ENCODE data around the gene VCAN. TPM values are rescaled to one million over a fixed set of nuclear protein-coding genes. Genes with fewer than 3 reads are reported as not detected.

VCAN gene
- total RNA-seq, 4 donors from 2014 or later = 21.2 to 44.1 (median 36.5) TPM

- no peak for DNase-seq (ENCODE audit: low spot score in 2 of 2)
- TF ChIP-seq CTCF (IDR thresholded peaks at IDR 0.05) = no peak
- no peak for TF ChIP-seq POLR2A (IDR thresholded peaks at IDR 0.05)
- H3K4me3 ChIP-seq (ENCODE audit: low read depth, poor library complexity, severe bottlenecking) = no peak overlapping the region
- WGBS, 2 donors = 47 to 50% methylated on average over 3 of the region's 3 CpGs
- intact Hi-C loops (cut with DNase I; ENCODE audit: low total_unique reads) = no loop called here
These were observed 115.6 kb downstream of the VCAN start for GRCh38 chr5:83586874-83587776.

- DNase-seq (ENCODE audit: low spot score in 2 of 2) = no peak
- no peak overlapping the region for H3K4me3 ChIP-seq (ENCODE audit: low read depth, poor library complexity, severe bottlenecking)
- 26 to 37% methylated on average over 1 of the region's 1 CpG for WGBS, 2 donors
- TF ChIP-seq CTCF (IDR thresholded peaks at IDR 0.05) (no peak), POLR2A (IDR thresholded peaks at IDR 0.05) (no peak)
- intact Hi-C loops (cut with DNase I; ENCODE audit: low total_unique reads) = no loop called here
These were observed 118.2 kb downstream of the VCAN start for GRCh38 chr5:83589786-83590185.

GRCh38 chr5:83590966-83591365 is 119.4 kb downstream of the VCAN start:
- TF ChIP-seq POLR2A (IDR thresholded peaks at IDR 0.05) (no peak), CTCF (IDR thresholded peaks at IDR 0.05) (no peak)
- no peak for DNase-seq (ENCODE audit: low spot score in 2 of 2)
- no peak overlapping the region for H3K4me3 ChIP-seq (ENCODE audit: low read depth, poor library complexity, severe bottlenecking)
- WGBS, 2 donors = 60 to 70% methylated on average over 4 of the region's 4 CpGs
- intact Hi-C loops (cut with DNase I; ENCODE audit: low total_unique reads) = no loop called here

- DNase-seq (ENCODE audit: low spot score in 2 of 2) = no peak
- WGBS, 2 donors = 95 to 97% methylated on average over 3 of the region's 3 CpGs
- H3K4me3 ChIP-seq (ENCODE audit: low read depth, poor library complexity, severe bottlenecking) = no peak overlapping the region
- intact Hi-C loops (cut with DNase I; ENCODE audit: low total_unique reads) = no loop called here
- no peak for TF ChIP-seq POLR2A (IDR thresholded peaks at IDR 0.05)
- TF ChIP-seq CTCF (IDR thresholded peaks at IDR 0.05) = no peak
These were observed 123.7 kb downstream of the VCAN start for GRCh38 chr5:83595217-83595616.

- no peak for DNase-seq (ENCODE audit: low spot score in 2 of 2)
- intact Hi-C loops (cut with DNase I; ENCODE audit: low total_unique reads) = no loop called here
- WGBS, 2 donors = 5 to 19% methylated on average over 3 of the region's 3 CpGs
- H3K4me3 ChIP-seq (ENCODE audit: low read depth, poor library complexity, severe bottlenecking) = no peak overlapping the region
- TF ChIP-seq POLR2A (IDR thresholded peaks at IDR 0.05) (no peak), CTCF (IDR thresholded peaks at IDR 0.05) (no peak)
These were observed 136.6 kb downstream of the VCAN start for GRCh38 chr5:83608122-83608521.
